Endothelial cell (in vitro differentiated cells): Measurements from ENCODE around the gene ZNF831. TPM values are rescaled to one million over a fixed set of nuclear protein-coding genes. Genes with fewer than 3 reads are reported as not detected.

Source experiments
- DNase-seq: peaks from one replicate; pipeline ENCODE4 v3.0.0; 2021; ENCODE audit warnings: low spot score
- H3K27ac Mint-ChIP-seq: one replicate; pipeline ENCODE4 v1.8.0; 2021; ENCODE audit warnings: mixed read lengths, inconsistent platforms; ENCODE audit not compliant: unreplicated experiment
- H3K27me3 Mint-ChIP-seq: one replicate; pipeline ENCODE4 v1.8.0; 2021; ENCODE audit warnings: mild to moderate bottlenecking, moderate library complexity, mixed read lengths, inconsistent platforms; ENCODE audit not compliant: unreplicated experiment
- H3K36me3 Mint-ChIP-seq: one replicate; pipeline ENCODE4 v1.8.0; 2021; ENCODE audit warnings: mild to moderate bottlenecking, low read depth, mixed read lengths, inconsistent platforms; ENCODE audit not compliant: unreplicated experiment
- H3K4me1 Mint-ChIP-seq: one replicate; pipeline ENCODE4 v1.8.0; 2021; ENCODE audit warnings: mild to moderate bottlenecking, mixed read lengths, inconsistent platforms; ENCODE audit not compliant: unreplicated experiment
- H3K4me3 Mint-ChIP-seq: one replicate; pipeline ENCODE4 v1.8.0; 2021; ENCODE audit warnings: mild to moderate bottlenecking, mixed read lengths, inconsistent platforms; ENCODE audit not compliant: unreplicated experiment
- H3K9me3 Mint-ChIP-seq: one replicate; pipeline ENCODE4 v1.8.0; 2021; ENCODE audit warnings: mixed read lengths, inconsistent platforms; ENCODE audit not compliant: unreplicated experiment
- total RNA-seq: library from RNA; stranded (reverse); fragmentation: NEBNext Ultra II Directional; extraction: Animal tissue kit (Norgen Biotek cat#: 25700); gene quantifications from one replicate; pipeline ENCODE4 v1.2.1, GENCODE V29; 2021; ENCODE audit not compliant: unreplicated experiment
- TF ChIP-seq, protein P1 (sequence below): fragments of 200-600 bp; sonication (generic); IDR thresholded peaks from one replicate; pipeline ENCODE4 v1.5.0; 2021; ENCODE audit warnings: antibody characterized with exemption; ENCODE audit not compliant: unreplicated experiment

The ZNF831 gene
- total RNA-seq, 1 donor from 2014 or later = 0.56 TPM

DNA sequence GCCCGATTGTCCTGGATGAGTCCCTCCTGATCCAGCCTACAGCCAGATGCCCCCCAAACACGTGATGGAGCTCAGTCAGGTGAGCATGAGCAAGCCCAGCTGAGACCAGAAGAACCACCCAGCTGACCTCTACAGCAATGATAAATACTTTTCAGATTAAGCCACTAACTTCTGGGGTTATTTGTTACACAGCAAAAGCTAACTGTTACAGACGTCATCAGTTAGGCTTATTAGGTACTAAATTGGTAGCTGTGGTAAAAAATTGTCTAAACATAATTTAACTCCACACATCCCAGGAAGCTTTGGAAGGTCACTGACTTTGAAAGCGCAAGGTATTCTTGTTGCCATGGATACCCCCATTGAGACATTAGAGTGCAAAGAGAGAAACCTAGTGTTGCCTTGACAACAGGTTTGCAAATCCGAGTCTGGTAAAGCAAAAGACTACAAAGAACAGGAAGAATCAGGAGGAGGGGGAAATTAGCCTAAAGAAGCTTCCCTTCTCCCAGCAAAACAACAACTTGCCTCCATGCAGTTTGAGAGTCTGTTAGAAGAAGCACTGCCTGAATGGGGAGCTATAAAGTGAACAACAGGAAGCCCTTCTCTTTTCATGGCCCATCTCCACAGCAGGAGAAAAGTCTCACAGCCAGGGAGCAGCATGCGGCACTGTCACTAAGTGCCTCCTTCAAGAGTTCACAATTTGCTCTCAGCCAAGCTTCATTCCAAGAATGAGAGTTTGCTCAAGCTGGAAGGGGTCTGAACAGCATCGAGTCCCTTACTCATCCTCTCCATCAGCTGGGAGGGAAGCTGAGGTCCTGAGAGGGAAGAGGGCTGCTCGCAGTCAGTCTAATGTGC lies 41.7 kb upstream of the ZNF831 start:
- TF ChIP-seq, protein P1, sequence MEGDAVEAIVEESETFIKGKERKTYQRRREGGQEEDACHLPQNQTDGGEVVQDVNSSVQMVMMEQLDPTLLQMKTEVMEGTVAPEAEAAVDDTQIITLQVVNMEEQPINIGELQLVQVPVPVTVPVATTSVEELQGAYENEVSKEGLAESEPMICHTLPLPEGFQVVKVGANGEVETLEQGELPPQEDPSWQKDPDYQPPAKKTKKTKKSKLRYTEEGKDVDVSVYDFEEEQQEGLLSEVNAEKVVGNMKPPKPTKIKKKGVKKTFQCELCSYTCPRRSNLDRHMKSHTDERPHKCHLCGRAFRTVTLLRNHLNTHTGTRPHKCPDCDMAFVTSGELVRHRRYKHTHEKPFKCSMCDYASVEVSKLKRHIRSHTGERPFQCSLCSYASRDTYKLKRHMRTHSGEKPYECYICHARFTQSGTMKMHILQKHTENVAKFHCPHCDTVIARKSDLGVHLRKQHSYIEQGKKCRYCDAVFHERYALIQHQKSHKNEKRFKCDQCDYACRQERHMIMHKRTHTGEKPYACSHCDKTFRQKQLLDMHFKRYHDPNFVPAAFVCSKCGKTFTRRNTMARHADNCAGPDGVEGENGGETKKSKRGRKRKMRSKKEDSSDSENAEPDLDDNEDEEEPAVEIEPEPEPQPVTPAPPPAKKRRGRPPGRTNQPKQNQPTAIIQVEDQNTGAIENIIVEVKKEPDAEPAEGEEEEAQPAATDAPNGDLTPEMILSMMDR = no peak
- H3K9me3 Mint-ChIP-seq = no peaks in the 10 kb centered on the region
- H3K27me3 Mint-ChIP-seq = peaks cover 3% of the 10 kb centered on the region
- no peak overlapping the region for H3K4me3 Mint-ChIP-seq
- no peaks in the 10 kb centered on the region for H3K36me3 Mint-ChIP-seq
- H3K4me1 Mint-ChIP-seq = peaks cover 20% of the 10 kb centered on the region
- no peak for DNase-seq
- peak overlapping the region; percentile 94 for H3K27ac Mint-ChIP-seq

DNA sequence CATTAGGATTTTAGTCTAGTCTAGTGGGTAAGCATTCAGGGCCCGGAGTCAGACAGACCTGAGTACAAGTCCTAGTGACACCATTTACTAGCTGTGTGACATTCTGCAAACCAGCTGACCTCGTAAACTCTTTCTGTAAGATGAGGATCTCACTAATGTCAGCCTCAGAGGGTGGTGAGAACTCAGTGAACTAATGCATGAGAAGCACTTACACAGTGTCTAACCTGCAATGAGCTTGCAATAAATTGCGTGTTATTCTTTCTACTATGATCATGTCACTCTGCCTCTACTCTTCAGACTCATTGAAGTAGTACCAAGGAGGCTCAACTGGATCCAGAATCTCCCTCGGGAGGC lies 41.1 kb upstream of the ZNF831 start:
- DNase-seq = no peak
- Mint-ChIP-seq H3K27me3 (peaks cover 3% of the 10 kb centered on the region), H3K36me3 (no peaks in the 10 kb centered on the region), H3K4me3 (no peak overlapping the region), H3K4me1 (peaks cover 20% of the 10 kb centered on the region), H3K9me3 (no peaks in the 10 kb centered on the region), H3K27ac (peak overlapping the region; percentile 94)
- TF ChIP-seq, protein P1 = no peak

DNA sequence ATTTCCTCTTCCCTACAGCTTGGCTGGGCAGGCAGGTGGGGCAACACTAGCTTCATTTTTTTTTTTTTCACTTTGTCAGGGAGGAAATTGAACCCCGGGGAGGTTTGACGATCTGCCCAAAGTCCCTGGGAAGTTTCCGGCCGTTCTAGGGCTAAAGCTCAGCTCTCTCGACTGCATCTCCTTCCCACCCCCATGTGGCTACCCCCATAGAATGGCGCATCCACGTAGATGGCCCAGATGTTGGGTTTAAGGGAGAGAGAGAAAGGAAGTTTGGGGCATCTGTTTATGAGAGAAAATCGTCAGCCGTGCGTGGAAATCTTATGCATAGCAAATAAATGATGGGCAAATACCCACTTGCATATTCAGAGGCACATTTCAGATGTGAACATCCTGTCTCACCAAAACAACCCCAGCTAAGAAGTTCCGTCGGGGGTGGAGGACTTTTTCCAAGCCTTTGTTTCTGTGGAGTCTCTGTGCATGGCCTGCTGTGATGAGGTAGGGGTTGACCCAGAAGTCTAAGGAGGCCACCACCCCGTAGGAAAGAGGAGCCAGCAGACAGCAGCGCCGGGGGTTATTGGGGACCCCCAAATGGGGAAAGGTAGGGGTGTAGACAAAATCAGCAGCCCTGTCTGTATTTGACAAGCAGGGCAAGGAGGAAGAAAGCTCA lies 40.5 kb upstream of the ZNF831 start:
- Mint-ChIP-seq H3K9me3 (no peaks in the 10 kb centered on the region), H3K4me3 (no peak overlapping the region), H3K27me3 (peaks cover 3% of the 10 kb centered on the region), H3K27ac (peak overlapping the region; percentile 80), H3K4me1 (peaks cover 20% of the 10 kb centered on the region), H3K36me3 (no peaks in the 10 kb centered on the region)
- TF ChIP-seq, protein P1 = no peak
- no peak for DNase-seq

DNA sequence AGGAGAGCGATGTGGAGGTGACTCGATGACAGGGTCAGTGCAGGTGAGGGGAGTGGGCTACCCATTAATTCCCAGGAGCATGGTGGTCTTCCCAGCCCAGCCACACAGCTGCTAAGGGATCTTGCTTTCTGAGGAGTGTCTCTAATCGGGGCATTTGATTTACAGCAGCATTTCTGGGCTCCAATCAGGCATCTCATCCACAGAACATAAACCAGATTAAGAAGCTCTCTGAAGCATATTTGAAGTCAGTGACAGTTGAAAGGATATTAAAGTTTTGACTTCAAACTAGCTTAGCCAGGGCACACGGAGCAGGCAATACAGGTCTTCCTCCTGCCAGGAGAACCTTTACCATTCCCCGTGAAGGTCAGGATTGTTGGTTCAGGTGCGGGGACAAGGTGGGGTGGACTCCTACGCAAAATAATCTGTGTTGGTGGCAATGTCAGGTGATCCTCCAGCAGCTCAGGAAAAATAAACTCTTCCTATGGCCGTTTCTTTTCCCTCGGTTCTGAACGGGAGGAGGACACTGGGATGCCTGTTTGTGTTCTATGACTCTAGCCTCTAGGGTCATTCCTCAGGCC lies 39.9 kb upstream of the ZNF831 start:
- no peaks in the 10 kb centered on the region for H3K36me3 Mint-ChIP-seq
- H3K9me3 Mint-ChIP-seq = no peaks in the 10 kb centered on the region
- H3K4me1 Mint-ChIP-seq = peaks cover 20% of the 10 kb centered on the region
- no peak overlapping the region for H3K4me3 Mint-ChIP-seq
- peak overlapping the region; percentile 80 for H3K27ac Mint-ChIP-seq
- peaks cover 1% of the 10 kb centered on the region for H3K27me3 Mint-ChIP-seq
- DNase-seq = no peak
- TF ChIP-seq, protein P1 = no peak
